Sigmoid colon (tissue), 3 donors: ENCODE measurements around the gene KRTAP3-3.

ENCODE experiments used
- CTCF ChIP-seq, 4 experiments: fragments of 450-650 bp in 3 of 4; fragments of 200-600 bp in 1 of 4; IDR thresholded peaks; one replicate each; pipeline ENCODE4 v1.5.1; 2016 to 2019; ENCODE audit warnings: antibody characterized with exemption in 4 of 4, mild to moderate bottlenecking in 3 of 4, moderate library complexity in 2 of 4
- POLR2A ChIP-seq, 2 donors: fragments of 450-650 bp; IDR thresholded peaks; one replicate each; pipeline ENCODE4 v1.6.1; 2016; ENCODE audit warnings: antibody characterized with exemption in 2 of 2, mild to moderate bottlenecking in 2 of 2, moderate library complexity in 2 of 2

- TF ChIP-seq CTCF (IDR thresholded peaks at IDR 0.05): no peak
- TF ChIP-seq POLR2A (IDR thresholded peaks at IDR 0.05): no peak
Measured at GRCh38 chr17:40967582-40967981, 26.4 kb downstream of the KRTAP3-3 start.
